Stimulated activated naive CD8-positive, alpha-beta T cell treated with anti-CD3 and anti-CD28 coated beads, Interleukin-15, Interleukin-2, amounts not matched to agents 100 ng/mL and 50 ng/mL, for 24 hours (primary cell): ENCODE data around the gene SLC52A1.
"Not testable (repeated sequence)": the region's sequence is repeated elsewhere in the genome, so short reads cannot be mapped to it uniquely, and the experiment has no call there.

Experiments used
- H3K27ac Mint-ChIP-seq: one replicate; pipeline ENCODE4 v1.8.0; 2021; ENCODE audit warnings: mild to moderate bottlenecking, mixed read lengths
- H3K27me3 Mint-ChIP-seq: one replicate; pipeline ENCODE4 v1.8.0; 2021; ENCODE audit warnings: mixed read lengths
- H3K36me3 Mint-ChIP-seq: one replicate; pipeline ENCODE4 v1.8.0; 2021; ENCODE audit warnings: low read depth, mixed read lengths
- H3K4me1 Mint-ChIP-seq: one replicate; pipeline ENCODE4 v1.8.0; 2021; ENCODE audit warnings: low read depth, mixed read lengths
- H3K4me3 Mint-ChIP-seq: one replicate; pipeline ENCODE4 v1.8.0; 2021; ENCODE audit warnings: mild to moderate bottlenecking, mixed read lengths
- H3K9me3 Mint-ChIP-seq: one replicate; pipeline ENCODE4 v1.8.0; 2021; ENCODE audit warnings: mixed read lengths

SLC52A1 gene

GRCh38 chr17:5043524-5043923 is 8.3 kb upstream of the SLC52A1 start:
- Mint-ChIP-seq H3K27ac (no peak overlapping the region), H3K36me3 (no peaks in the 10 kb centered on the region), H3K27me3 (no peaks in the 10 kb centered on the region), H3K9me3 (no peaks in the 10 kb centered on the region), H3K4me3 (no peak overlapping the region), H3K4me1 (peaks cover 30% of the 10 kb centered on the region)

GRCh38 chr17:5042157-5043022 is 7.2 kb upstream of the SLC52A1 start:
- Mint-ChIP-seq H3K27me3 (no peaks in the 10 kb centered on the region), H3K9me3 (no peaks in the 10 kb centered on the region), H3K27ac (peak overlapping the region; percentile 74), H3K4me1 (peaks cover 19% of the 10 kb centered on the region), H3K4me3 (peak overlapping the region; percentile 59), H3K36me3 (no peaks in the 10 kb centered on the region)

- no peak overlapping the region for H3K4me3 Mint-ChIP-seq
- peaks cover 18% of the 10 kb centered on the region for H3K4me1 Mint-ChIP-seq
- H3K36me3 Mint-ChIP-seq = no peaks in the 10 kb centered on the region
- H3K27ac Mint-ChIP-seq = no peak overlapping the region
- peaks cover 3% of the 10 kb centered on the region for H3K27me3 Mint-ChIP-seq
- no peaks in the 10 kb centered on the region for H3K9me3 Mint-ChIP-seq
Observed at GRCh38 chr17:5034651-5035050, 575 bp downstream of the SLC52A1 start.

- peaks cover 3% of the 10 kb centered on the region for H3K27me3 Mint-ChIP-seq
- H3K36me3 Mint-ChIP-seq = no peaks in the 10 kb centered on the region
- no peaks in the 10 kb centered on the region for H3K9me3 Mint-ChIP-seq
- H3K4me1 Mint-ChIP-seq = peaks cover 18% of the 10 kb centered on the region
- H3K27ac Mint-ChIP-seq = no peak overlapping the region
- no peak overlapping the region for H3K4me3 Mint-ChIP-seq
Observed at GRCh38 chr17:5034063-5034462, 1.2 kb downstream of the SLC52A1 start.

- Mint-ChIP-seq H3K4me1 (peaks cover 18% of the 10 kb centered on the region), H3K9me3 (no peaks in the 10 kb centered on the region)
Observed at GRCh38 chr17:5033352-5034015, 1.7 kb downstream of the SLC52A1 start.

DNA sequence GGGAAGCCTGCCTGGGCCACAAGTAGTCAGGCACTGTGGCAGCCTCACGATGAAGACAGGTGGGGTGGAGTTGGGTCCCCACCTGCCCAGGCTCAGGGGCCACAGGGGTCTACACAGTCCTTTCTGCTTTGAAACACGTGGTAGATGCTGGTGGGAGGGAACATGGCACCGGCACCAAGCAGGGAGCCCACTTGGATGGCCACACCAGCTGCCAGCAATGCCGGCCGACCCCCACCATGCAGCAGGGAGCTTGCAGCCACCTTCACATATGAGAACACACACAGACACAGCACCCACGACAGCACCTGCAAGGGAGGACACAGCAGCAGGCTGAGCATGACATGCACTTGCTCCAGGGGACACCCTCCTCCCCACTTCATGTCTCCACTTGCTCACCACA is 2.4 kb downstream of the SLC52A1 start:
- Mint-ChIP-seq H3K9me3 (no peaks in the 10 kb centered on the region), H3K4me1 (peaks cover 18% of the 10 kb centered on the region), H3K36me3 (no peaks in the 10 kb centered on the region), H3K4me3 (no peak overlapping the region), H3K27ac (no peak overlapping the region), H3K27me3 (peaks cover 3% of the 10 kb centered on the region)

More at GRCh38 chr17:5033352-5034015, 1.7 kb downstream of the SLC52A1 start:
- no peak overlapping the region for H3K27ac Mint-ChIP-seq
- H3K36me3 Mint-ChIP-seq = no peaks in the 10 kb centered on the region
- H3K4me3 Mint-ChIP-seq = no peak overlapping the region
- peaks cover 3% of the 10 kb centered on the region for H3K27me3 Mint-ChIP-seq

GRCh38 chr17:5031365-5032082 is 3.7 kb downstream of the SLC52A1 start:
- H3K27ac Mint-ChIP-seq = peak overlapping the region; percentile 82
- H3K27me3 Mint-ChIP-seq = peaks cover 3% of the 10 kb centered on the region
- no peaks in the 10 kb centered on the region for H3K36me3 Mint-ChIP-seq
- peak overlapping the region; percentile 80 for H3K4me3 Mint-ChIP-seq
- peaks cover 18% of the 10 kb centered on the region for H3K4me1 Mint-ChIP-seq
- H3K9me3 Mint-ChIP-seq = no peaks in the 10 kb centered on the region

- not testable (repeated sequence) for H3K9me3 Mint-ChIP-seq, H3K27me3 Mint-ChIP-seq, H3K4me3 Mint-ChIP-seq, H3K36me3 Mint-ChIP-seq
- peaks cover 18% of the 10 kb centered on the region for H3K4me1 Mint-ChIP-seq
- H3K27ac Mint-ChIP-seq = peak overlapping the region; percentile 40
Observed at GRCh38 chr17:5030168-5030567, 5.1 kb downstream of the SLC52A1 start.

DNA sequence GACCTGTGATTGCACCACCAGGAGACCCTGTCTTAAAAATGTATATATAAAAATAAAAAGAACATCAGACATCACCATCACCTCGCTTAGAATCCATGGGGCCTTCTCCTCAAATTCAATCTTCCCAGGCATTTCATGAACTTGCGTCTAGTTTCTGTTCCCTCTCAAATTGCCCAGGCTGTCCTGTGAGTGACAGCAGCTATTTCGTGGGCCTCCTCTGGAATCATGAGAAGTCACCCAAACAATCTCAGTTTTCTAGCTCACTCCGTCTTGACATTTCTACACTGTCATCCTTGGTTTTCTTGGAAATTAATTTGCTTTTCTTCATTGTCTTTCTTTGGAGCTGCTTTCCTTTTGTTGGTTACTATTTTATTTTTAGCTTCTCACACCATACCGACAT is 7.3 kb downstream of the SLC52A1 start:
- no peaks in the 10 kb centered on the region for H3K27me3 Mint-ChIP-seq
- H3K4me3 Mint-ChIP-seq = no peak overlapping the region
- no peaks in the 10 kb centered on the region for H3K9me3 Mint-ChIP-seq
- no peak overlapping the region for H3K27ac Mint-ChIP-seq
- peaks cover 18% of the 10 kb centered on the region for H3K4me1 Mint-ChIP-seq
- H3K36me3 Mint-ChIP-seq = peaks cover 4% of the 10 kb centered on the region

DNA sequence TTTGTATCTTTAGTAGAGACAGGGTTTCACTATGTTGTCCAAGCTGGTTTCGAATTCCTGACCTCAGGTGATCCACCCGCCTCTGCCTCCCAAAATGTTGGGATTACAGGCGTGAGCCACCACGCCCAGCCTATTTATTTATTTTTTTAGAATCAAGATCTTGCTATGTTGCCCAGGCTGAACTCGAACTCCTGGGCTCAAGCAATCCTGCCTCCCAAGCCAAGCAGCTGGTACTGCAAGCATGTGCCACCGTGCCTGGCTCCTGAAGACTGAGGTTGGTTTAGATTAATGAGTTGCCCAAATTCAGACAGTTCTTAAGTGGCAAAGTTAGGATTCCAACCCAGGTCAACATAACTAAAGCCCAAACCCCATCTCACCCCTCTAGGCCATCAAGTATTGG is 7.9 kb downstream of the SLC52A1 start:
- no peaks in the 10 kb centered on the region for H3K27me3 Mint-ChIP-seq
- no peaks in the 10 kb centered on the region for H3K9me3 Mint-ChIP-seq
- H3K4me3 Mint-ChIP-seq = no peak overlapping the region
- peaks cover 18% of the 10 kb centered on the region for H3K4me1 Mint-ChIP-seq
- no peak overlapping the region for H3K27ac Mint-ChIP-seq
- H3K36me3 Mint-ChIP-seq = peaks cover 9% of the 10 kb centered on the region

GRCh38 chr17:5024604-5025003 is 10.6 kb downstream of the SLC52A1 start:
- H3K4me3 Mint-ChIP-seq = no peak overlapping the region

DNA sequence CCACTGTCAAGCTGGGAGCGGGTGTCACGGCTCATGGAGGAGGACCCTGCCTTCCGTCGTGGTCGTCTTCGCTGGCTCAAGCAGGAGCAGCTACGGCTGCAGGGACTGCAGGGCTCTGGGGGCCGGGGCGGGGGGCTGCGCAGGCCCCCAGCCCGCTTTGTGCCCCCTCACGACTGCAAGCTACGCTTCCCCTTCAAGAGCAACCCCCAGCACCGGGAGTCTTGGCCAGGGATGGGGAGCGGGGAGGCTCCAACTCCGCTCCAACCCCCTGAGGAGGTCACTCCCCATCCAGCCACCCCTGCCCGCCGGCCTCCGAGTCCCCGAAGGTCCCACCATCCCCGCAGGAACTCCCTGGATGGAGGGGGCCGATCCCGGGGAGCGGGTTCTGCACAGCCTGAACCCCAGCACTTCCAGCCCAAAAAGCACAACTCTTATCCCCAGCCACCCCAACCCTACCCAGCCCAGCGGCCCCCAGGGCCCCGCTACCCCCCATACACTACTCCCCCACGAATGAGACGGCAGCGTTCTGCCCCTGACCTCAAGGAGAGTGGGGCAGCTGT is 11.6 kb downstream of the SLC52A1 start:
- no peak overlapping the region for H3K27ac Mint-ChIP-seq
- H3K36me3 Mint-ChIP-seq = peaks cover 23% of the 10 kb centered on the region
- H3K4me3 Mint-ChIP-seq = no peak overlapping the region
- no peaks in the 10 kb centered on the region for H3K27me3 Mint-ChIP-seq
- H3K4me1 Mint-ChIP-seq = peaks cover 9% of the 10 kb centered on the region
- H3K9me3 Mint-ChIP-seq = no peaks in the 10 kb centered on the region

More at GRCh38 chr17:5024604-5025003, 10.6 kb downstream of the SLC52A1 start:
- Mint-ChIP-seq H3K27ac (no peak overlapping the region), H3K9me3 (no peaks in the 10 kb centered on the region), H3K36me3 (peaks cover 23% of the 10 kb centered on the region), H3K4me1 (no peaks in the 10 kb centered on the region), H3K27me3 (no peaks in the 10 kb centered on the region)

GRCh38 chr17:5022171-5022711 is 13.0 kb downstream of the SLC52A1 start:
- Mint-ChIP-seq H3K9me3 (no peaks in the 10 kb centered on the region), H3K4me1 (peaks cover 9% of the 10 kb centered on the region), H3K4me3 (no peak overlapping the region), H3K27me3 (no peaks in the 10 kb centered on the region), H3K36me3 (peaks cover 23% of the 10 kb centered on the region), H3K27ac (no peak overlapping the region)

DNA sequence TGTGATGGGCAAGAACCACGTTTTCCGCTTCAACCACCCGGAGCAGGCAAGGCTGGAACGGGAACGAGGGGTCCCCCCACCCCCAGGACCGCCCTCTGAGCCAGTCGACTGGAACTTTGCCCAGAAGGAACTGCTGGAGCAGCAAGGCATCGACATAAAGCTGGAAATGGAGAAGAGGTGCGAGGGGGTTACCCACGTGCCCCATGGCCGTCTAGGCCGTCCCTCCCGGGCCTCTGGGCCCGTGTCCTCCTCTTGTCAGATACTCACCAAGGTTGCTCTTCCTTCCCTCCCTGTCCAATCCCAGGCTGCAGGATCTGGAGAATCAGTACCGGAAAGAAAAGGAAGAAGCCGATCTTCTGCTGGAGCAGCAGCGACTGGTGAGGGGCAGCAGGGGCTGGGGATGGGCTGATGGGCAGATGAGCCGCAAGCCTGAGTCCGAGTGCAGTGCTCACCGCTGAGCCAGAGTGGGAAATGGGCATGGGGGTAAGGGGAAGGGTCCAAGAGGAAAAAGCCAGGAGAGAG is 14.7 kb downstream of the SLC52A1 start:
- Mint-ChIP-seq H3K9me3 (no peaks in the 10 kb centered on the region), H3K36me3 (peaks cover 30% of the 10 kb centered on the region), H3K4me3 (no peak overlapping the region), H3K27ac (no peak overlapping the region), H3K4me1 (peaks cover 12% of the 10 kb centered on the region), H3K27me3 (no peaks in the 10 kb centered on the region)
